Upper lobe of right lung (tissue), 1 donor: ENCODE data around the gene APOL4. TPM values are rescaled to one million over a fixed set of nuclear protein-coding genes. Genes with fewer than 3 reads are reported as not detected.
A peak's percentile ranks its signal among the peaks of the same experiment; 100 is the strongest.

Experiments
- ATAC-seq: fragments of 200-7000 bp; cut with Tn5 transposase; one replicate; pipeline ENCODE4 v1.9.1; 2020; ENCODE audit warnings: mild to moderate bottlenecking, moderate library complexity
- DNase-seq: peaks from one replicate; pipeline ENCODE4 v3.0.0-alpha.2; 2020
- H3K27ac ChIP-seq: fragments of 200-600 bp; one replicate; pipeline ENCODE4 v1.8.0; 2022
- H3K27me3 ChIP-seq: fragments of 200-600 bp; one replicate; pipeline ENCODE4 v1.8.0; 2022; ENCODE audit warnings: mild to moderate bottlenecking
- H3K36me3 ChIP-seq: fragments of 200-600 bp; one replicate; pipeline ENCODE4 v1.8.0; 2022
- H3K4me1 ChIP-seq: fragments of 200-600 bp; one replicate; pipeline ENCODE4 v1.8.0; 2022
- H3K4me3 ChIP-seq: fragments of 200-600 bp; one replicate; pipeline ENCODE4 v1.8.0; 2022; ENCODE audit warnings: mild to moderate bottlenecking
- H3K9me3 ChIP-seq: fragments of 200-600 bp; one replicate; pipeline ENCODE4 v1.8.0; 2022
- intact Hi-C: fragments of 100-400 bp; cut with DNase I; formaldehyde crosslinking; loops from one replicate; pipeline ENCODE4 v1.11.0; 2022
- total RNA-seq: library from RNA; stranded (reverse); fragmentation: NEBNext Ultra II Directional; extraction: Animal tissue kit (Norgen Biotek cat#: 25700); gene quantifications from one replicate; pipeline ENCODE4 v1.2.1, GENCODE V29; 2021
- TF ChIP-seq, protein P1 (sequence below): fragments of 200-600 bp; IDR thresholded peaks from one replicate; pipeline ENCODE4 v1.8.0; 2022; ENCODE audit warnings: antibody characterized with exemption
- donor health status: DM: no; HTN: yes; CAD: no; lungs with severe emphysema.

The APOL4 gene
- total RNA-seq, 1 donor from 2014 or later, result 14.3 TPM

DNA sequence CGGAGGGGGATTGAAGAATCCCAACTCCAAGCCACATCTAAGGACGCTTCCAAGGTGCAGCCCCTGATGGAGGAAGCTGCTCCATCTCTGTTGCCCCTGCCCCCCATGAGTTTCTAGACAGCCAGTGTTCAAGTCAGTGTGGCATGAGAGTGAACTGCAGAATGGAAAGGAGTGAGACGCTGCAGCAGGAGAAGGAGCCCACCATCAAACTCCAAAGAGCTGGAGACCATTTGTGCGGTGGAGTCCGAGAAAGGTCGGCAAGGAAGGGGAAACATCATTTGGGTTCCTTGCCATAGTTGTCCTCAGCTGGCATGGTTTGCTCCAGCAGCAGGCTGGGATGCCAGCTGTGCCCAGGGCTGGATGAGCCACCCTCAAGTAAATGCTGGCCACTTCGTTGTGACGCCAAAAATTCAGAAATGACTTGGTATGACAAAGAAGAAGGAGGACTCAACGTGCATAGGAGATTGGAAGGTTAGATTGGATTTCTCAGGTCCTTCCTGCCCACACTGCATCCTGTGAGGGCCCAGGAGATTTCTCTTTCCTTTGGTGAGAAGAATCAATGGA, 21.4 kb upstream of the APOL4 start:
- no peak overlapping the region for H3K27ac ChIP-seq
- peaks cover 8% of the 10 kb centered on the region for H3K36me3 ChIP-seq
- intact Hi-C loops, result no loop called here
- H3K4me1 ChIP-seq, result peaks cover 5% of the 10 kb centered on the region
- TF ChIP-seq, protein P1, sequence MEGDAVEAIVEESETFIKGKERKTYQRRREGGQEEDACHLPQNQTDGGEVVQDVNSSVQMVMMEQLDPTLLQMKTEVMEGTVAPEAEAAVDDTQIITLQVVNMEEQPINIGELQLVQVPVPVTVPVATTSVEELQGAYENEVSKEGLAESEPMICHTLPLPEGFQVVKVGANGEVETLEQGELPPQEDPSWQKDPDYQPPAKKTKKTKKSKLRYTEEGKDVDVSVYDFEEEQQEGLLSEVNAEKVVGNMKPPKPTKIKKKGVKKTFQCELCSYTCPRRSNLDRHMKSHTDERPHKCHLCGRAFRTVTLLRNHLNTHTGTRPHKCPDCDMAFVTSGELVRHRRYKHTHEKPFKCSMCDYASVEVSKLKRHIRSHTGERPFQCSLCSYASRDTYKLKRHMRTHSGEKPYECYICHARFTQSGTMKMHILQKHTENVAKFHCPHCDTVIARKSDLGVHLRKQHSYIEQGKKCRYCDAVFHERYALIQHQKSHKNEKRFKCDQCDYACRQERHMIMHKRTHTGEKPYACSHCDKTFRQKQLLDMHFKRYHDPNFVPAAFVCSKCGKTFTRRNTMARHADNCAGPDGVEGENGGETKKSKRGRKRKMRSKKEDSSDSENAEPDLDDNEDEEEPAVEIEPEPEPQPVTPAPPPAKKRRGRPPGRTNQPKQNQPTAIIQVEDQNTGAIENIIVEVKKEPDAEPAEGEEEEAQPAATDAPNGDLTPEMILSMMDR, result no peak
- H3K27me3 ChIP-seq, result no peaks in the 10 kb centered on the region
- no peak for DNase-seq
- H3K4me3 ChIP-seq, result no peak overlapping the region
- no peak for ATAC-seq
- H3K9me3 ChIP-seq, result no peaks in the 10 kb centered on the region

DNA sequence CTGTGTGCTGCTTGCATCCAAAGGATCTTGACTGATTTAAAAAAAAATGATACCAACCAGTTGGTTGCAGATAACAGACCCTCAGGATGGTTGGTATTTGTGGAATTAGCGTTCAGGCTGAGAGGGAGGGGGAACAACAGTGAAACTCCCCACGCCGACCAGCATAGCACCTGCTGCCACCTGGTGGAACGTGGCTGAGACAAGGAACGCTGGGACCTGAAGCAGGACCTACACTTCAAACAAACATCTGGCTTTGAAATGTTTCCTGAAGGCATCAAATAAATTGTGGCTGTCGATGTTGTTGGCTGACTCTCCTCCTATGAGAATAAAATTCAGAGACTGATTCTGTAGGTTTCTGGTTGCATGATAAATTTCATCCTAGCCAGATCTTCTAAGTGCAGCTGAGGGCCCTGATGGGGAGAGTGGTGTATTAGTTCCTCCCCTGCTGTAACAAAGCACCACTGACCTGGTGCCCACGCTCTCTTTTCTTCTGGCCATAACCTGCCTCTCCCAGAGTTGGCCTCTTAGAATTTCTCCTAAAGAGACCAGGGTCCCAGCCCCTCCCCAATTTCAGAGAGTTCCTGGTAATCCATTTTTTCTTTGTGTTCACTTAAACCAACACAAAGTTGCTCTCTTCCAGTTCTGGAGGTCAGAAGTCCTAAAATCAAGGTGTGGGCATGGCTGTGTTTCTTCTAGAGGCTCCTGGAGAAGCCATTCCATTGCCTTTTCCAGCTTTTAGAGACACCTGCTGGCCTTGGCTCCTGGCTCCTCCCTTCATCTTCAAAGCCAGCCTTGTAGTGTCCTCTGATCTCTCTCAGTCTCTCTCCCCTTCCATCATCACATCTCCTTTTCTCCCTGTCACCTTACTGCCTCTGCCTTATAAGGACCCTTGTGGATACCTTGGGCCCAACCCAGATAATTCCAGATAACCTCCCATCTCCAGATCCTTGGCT, 20.5 kb upstream of the APOL4 start:
- peak; percentile 82 for ATAC-seq
- intact Hi-C loops, result no loop called here
- TF ChIP-seq, protein P1, result peak; percentile 63

DNA sequence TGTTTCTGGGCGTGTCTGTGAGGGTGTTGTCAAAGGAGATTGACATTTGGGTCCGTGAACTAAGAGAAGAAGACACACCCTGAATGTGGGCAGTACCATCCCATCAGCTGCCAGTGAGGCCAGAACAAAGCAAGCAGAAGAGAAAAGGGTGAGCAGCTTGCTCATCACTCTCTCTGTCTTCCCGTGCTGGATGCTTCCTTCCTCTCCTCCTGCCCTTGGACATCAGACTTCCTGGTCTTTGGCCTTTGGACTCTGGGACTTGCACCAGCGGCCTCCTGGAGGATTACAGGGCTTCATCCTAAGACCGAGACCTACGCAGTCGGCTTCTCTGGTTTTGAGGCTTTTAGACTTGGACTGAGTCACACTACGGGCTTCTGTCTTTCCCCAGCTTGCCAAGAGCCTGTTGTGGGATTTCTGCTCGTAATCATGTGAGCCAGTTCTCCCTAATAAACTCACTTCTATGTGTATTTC, 18.9 kb upstream of the APOL4 start:
- TF ChIP-seq, protein P1, result no peak
- intact Hi-C loops, result no loop called here
- ATAC-seq (peak; percentile 74), DNase-seq (no peak)
- Histone ChIP-seq H3K4me1 (peaks cover 5% of the 10 kb centered on the region), H3K4me3 (no peak overlapping the region), H3K27ac (no peak overlapping the region), H3K36me3 (no peaks in the 10 kb centered on the region), H3K9me3 (no peaks in the 10 kb centered on the region), H3K27me3 (no peaks in the 10 kb centered on the region)

More for the DNA sequence above, 20.5 kb upstream of the APOL4 start:
- H3K9me3 ChIP-seq, result no peaks in the 10 kb centered on the region
- no peaks in the 10 kb centered on the region for H3K36me3 ChIP-seq
- H3K4me1 ChIP-seq, result peaks cover 5% of the 10 kb centered on the region
- H3K27ac ChIP-seq, result no peak overlapping the region
- no peak overlapping the region for H3K4me3 ChIP-seq
- DNase-seq, result no peak
- H3K27me3 ChIP-seq, result no peaks in the 10 kb centered on the region

DNA sequence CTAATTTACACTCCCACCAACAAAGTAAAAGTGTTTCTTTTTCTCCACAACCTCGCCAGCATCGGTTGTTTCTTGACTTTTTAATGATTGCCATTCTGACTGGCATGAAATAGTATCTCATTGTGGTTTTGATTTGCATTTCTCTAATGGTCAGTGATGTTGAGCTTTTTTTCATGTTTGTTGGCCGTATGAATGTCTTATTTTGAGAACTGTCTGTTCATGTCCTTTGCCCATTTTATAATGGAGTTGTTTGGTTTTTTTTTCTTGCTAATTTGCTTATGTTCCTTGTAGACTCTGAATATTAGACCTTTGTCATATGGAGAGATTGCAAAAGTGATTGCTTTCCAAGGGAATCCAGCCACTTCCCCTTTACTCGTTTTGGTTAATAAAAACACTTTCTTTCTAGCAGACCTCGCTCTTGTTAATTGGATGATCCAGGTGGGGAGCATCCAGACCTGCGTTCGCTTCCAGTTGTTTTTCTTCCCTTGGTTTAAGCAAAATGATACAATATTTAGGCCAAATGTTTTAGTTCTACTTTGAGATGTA, 17.1 kb upstream of the APOL4 start:
- intact Hi-C loops, result no loop called here

DNA sequence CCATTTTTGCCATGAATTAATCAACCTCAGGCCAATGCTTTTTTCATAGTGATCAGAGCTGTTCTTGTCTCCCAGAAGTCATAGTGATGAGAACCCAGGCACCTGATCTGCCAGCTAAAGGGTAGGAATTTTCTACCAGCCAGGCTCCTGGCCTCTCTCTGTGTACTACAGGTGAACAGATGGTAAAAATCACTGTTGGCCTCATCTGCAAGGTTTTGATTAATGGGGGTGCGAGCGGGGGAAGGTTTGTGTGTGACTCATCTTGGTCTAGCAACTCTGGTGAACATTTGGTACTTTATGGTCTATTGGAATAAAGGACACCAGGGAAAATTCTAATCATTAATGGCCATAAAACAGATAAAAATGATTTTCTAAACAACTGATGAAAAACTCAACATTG, 14.4 kb upstream of the APOL4 start:
- H3K27me3 ChIP-seq, result no peaks in the 10 kb centered on the region
- H3K27ac ChIP-seq, result no peak overlapping the region
- no peak overlapping the region for H3K4me3 ChIP-seq
- H3K36me3 ChIP-seq, result no peaks in the 10 kb centered on the region
- DNase-seq (no peak), ATAC-seq (no peak)
- TF ChIP-seq, protein P1, result no peak
- H3K4me1 ChIP-seq, result peaks cover 22% of the 10 kb centered on the region
- H3K9me3 ChIP-seq, result no peaks in the 10 kb centered on the region
- intact Hi-C loops, result no loop called here

More for the DNA sequence above, 17.1 kb upstream of the APOL4 start:
- Histone ChIP-seq H3K4me3 (no peak overlapping the region), H3K4me1 (peaks cover 8% of the 10 kb centered on the region), H3K36me3 (no peaks in the 10 kb centered on the region), H3K27me3 (no peaks in the 10 kb centered on the region), H3K27ac (no peak overlapping the region), H3K9me3 (no peaks in the 10 kb centered on the region)
- DNase-seq, result no peak
- no peak for ATAC-seq
- TF ChIP-seq, protein P1, result no peak
